Epithelial cell of proximal tubule (primary cell): Measurements from ENCODE around the gene GOLGA6A. TPM values are rescaled to one million over a fixed set of nuclear protein-coding genes. Genes with fewer than 3 reads are reported as not detected.
"Not testable (repeated sequence)": the region's sequence is repeated elsewhere in the genome, so short reads cannot be mapped to it uniquely, and the experiment has no call there.

Experiments
- DNase-seq: peaks from one replicate; pipeline ENCODE4 v3.0.0-alpha.2; 2011; ENCODE audit warnings: low read depth
- H3K4me3 ChIP-seq: 2 replicates; pipeline ENCODE4 v1.5.1; 2011; ENCODE audit warnings: low read depth, mild to moderate bottlenecking, low read length
- total RNA-seq: library from RNA; depleted of rRNA; stranded (reverse); fragments of >200 nt; gene quantifications from 2 replicates; pipeline ENCODE4 v1.2.3, GENCODE V29; 2015
- TF ChIP-seq, protein P1 (sequence below): conservative IDR thresholded peaks from 2 replicates; pipeline ENCODE4 v1.5.1; 2012; ENCODE audit warnings: low read depth, mild to moderate bottlenecking, low read length

Gene GOLGA6A
- total RNA-seq, 1 donor from 2014 or later = not detected

DNA sequence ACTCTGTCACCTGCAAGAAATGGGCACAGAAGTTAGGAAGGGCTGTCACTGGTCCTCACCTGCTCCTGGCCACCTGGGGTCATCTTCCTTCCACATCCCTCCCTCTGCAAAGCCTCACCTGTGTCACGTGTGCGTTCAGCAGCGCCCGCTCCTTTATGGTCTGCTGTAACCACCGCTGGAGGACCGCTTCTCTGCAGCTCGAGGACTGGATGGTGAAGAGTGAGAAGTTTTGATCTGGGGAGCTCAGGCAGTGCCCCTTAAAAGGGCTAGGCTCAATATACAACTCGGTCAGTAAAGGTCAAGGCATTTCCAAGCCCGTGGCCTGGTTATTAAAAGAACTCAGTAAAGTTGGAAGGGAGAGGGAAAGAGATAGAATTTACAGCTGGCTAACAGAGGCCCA is 6.6 kb downstream of the GOLGA6A start:
- not testable (repeated sequence) for H3K4me3 ChIP-seq, DNase-seq

DNA sequence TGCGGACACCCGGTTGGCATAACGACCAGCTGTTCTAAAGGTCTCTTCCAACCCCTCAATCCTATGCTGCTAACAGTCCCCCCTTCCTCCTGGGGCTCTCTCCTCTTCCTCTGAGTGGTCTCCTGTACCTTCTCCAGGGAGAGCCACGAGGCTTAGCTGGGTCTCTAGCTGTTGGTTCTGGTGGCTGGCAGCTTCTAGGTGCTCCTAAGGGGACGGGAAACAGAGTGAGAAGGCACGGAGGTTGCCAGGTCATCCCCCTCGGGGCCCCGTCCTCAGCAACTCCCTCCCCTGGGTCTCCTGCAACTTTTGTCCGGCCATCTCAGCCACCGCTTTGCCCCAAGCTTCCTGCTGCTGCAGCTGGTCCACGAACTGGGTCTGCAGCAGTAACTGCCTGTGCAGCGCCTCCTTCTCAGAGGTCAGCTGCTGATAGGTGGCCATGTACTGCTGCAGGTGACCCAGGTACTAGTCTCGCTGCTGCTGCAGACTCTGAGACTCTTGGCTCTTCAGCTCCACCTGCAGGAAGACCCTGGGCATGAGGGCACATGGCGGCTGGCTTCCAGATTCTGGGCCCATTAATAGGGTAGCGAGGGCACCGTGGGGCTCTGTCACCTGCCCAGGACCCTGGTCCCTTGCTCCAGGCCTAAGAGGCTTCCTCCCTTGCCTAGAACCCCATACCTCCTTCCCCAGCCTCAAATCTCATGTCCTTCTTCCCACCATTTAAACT is 9.6 kb downstream of the GOLGA6A start:
- not testable (repeated sequence) for H3K4me3 ChIP-seq, DNase-seq
- TF ChIP-seq, protein P1, sequence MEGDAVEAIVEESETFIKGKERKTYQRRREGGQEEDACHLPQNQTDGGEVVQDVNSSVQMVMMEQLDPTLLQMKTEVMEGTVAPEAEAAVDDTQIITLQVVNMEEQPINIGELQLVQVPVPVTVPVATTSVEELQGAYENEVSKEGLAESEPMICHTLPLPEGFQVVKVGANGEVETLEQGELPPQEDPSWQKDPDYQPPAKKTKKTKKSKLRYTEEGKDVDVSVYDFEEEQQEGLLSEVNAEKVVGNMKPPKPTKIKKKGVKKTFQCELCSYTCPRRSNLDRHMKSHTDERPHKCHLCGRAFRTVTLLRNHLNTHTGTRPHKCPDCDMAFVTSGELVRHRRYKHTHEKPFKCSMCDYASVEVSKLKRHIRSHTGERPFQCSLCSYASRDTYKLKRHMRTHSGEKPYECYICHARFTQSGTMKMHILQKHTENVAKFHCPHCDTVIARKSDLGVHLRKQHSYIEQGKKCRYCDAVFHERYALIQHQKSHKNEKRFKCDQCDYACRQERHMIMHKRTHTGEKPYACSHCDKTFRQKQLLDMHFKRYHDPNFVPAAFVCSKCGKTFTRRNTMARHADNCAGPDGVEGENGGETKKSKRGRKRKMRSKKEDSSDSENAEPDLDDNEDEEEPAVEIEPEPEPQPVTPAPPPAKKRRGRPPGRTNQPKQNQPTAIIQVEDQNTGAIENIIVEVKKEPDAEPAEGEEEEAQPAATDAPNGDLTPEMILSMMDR = peak; percentile 29

DNA sequence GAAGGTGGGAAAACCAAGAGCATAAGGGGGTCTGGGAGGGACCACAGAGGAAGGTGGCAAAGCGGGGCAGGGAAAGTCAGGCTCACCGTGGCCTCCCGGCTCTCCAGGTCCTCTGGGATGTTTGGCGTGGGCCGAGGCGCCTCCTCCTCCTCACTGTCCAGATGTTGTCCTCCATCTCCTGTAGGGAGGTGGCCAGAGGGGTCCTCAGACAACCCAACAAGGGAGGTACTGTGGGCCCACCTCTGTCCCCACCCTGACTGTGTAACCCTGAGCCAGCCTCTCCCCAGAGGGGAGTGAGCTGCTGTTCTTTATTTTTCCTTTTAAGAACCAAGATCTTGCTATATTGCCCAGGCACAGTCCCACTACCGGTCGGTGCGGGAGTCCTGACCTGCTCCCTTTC is 10.2 kb downstream of the GOLGA6A start:
- not testable (repeated sequence) for DNase-seq, H3K4me3 ChIP-seq

DNA sequence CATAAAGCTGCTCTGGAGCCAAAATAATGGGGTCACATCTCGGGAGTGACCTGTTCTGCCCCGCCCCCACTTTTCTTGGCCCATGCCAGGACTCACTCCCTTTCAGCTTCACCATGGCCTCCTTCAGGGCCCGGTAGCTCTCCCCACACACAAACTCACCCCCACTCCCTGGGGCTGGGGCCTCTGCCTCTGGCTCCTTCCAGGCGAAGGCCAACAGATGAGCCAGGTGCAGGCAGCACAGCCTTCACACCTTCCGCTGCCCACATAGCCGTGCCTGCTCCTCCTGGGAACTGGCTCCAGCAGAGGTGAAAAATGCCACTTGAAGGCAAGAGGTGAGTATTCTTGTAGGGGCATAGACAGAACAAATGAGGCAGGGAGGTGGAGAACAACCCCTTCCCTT is 10.7 kb downstream of the GOLGA6A start:
- not testable (repeated sequence) for DNase-seq, H3K4me3 ChIP-seq

DNA sequence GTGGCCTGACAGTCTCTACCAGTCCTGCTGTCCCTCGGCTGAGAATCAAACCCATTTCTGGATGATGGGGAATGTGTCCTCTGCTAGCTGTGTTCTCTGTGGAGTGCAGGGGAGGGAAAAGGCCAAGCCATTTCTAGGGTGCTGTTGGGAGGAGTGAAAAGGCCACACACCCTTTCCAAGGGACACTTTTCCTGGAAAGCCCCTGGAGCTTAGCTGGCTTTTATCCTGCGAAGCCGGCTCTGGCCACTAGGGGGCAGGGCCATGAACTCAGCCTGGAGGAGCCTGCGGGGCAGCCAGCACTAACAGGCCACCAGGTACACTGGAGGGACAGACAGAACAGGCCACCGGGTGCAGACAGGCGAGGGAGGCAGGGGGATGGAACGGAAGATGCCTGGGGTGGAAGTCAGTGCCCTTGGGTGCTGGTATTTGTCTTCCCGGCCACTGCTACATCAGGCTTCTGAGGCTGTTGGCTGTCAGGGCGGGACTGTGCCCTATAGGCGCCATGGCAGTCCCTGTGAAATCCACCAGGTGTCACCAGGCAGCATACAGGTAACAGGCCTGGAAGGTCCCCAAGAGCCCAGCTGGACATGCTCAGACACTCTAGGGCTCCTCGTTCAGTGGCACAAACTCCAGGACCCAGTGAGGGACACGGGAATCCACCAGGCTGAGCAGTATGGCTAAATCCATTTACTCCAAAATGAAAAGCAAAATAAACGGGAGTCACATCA is 16.5 kb downstream of the GOLGA6A start:
- DNase-seq, H3K4me3 ChIP-seq: not testable (repeated sequence)
- TF ChIP-seq, protein P1 = peak; percentile 41

DNA sequence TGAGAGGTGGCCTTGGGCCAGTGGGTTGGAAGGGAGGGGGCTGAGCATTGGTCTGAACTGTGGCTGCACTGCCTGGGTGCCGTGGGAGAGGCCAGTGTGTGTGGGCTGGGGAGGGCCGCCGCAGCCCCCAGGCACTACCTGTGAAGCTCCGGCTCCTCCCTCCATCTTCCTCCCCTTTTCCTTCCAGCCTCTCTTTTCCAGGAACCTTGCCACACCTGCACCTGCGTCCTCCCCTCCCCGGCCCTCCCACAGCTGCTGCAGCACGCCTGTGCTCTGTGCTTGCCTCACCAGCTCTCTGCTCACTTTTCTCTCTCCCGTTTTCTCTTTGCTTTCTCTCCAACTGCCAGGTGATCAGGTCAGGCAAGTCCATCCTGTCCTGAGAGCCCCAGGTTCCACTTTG is 17.5 kb downstream of the GOLGA6A start:
- DNase-seq, H3K4me3 ChIP-seq: not testable (repeated sequence)

DNA sequence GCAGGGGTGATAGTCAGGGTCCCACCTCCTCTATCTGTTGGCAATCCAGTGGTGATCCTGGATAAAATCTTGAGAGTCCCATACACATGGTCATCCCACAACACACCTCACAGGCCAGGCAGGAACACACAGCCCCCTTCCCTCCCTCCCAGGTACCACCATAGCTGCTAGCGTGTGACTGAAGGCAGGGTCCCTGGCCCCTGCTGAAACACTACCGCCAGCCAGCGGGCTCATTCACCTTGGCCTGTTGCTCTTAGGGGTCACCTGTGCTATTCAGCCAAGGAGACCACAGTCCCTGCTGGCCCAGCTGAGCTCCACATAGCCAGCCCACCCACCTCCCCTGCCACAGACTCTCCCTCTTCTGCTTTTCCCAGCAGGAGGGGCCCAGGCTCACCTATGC is 18.2 kb downstream of the GOLGA6A start:
- not testable (repeated sequence) for DNase-seq, H3K4me3 ChIP-seq

- DNase-seq, H3K4me3 ChIP-seq: not testable (repeated sequence)
Measured at GRCh38 chr15:74063425-74064146, 18.8 kb downstream of the GOLGA6A start.

DNA sequence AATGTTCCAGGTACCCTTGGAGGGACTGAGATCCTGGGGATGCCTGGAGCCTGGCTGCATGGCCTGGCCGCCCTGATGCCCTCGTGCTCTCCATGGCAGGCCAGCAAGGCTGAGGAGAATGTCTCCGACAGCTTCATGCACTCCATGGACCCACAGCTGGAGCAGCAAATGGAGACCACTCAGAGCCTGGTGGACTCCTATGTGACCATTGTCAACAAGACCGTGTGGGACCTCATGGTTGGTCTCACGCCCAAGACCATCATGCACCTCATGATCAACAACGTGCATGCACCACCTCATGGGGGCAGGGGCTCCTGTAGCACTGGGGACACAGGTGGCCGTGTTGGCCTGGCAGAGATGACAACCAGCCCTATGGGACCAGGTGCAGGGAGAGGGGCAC is 19.7 kb downstream of the GOLGA6A start:
- DNase-seq = no peak
- TF ChIP-seq, protein P1 = no peak
- H3K4me3 ChIP-seq = no peak overlapping the region

- TF ChIP-seq, protein P1 = no peak
- no peak for DNase-seq
- no peak overlapping the region for H3K4me3 ChIP-seq
Measured at GRCh38 chr15:74062236-74062635, 20.1 kb downstream of the GOLGA6A start.
